H1 (cell line): ENCODE results near the gene CISH. TPM values are rescaled to one million over a fixed set of nuclear protein-coding genes. Genes with fewer than 3 reads are reported as not detected.

Experiments
- CTCF ChIA-PET: fragments of 300-600 bp; sonication (Branson Sonifier 250); formaldehyde crosslinking; loops from one replicate; lab custom pipeline; 2021; ENCODE audit not compliant: partially characterized antibody; lab: Charles Lee
- POLR2A ChIA-PET: fragments of 300-600 bp; sonication (Branson Sonifier 250); formaldehyde crosslinking; loops from one replicate; lab custom pipeline; 2021; ENCODE audit warnings: inconsistent platforms; ENCODE audit not compliant: partially characterized antibody; lab: Charles Lee
- DNase-seq, 2 experiments: peaks; one replicate each; pipeline versions ENCODE4 v3.0.0 to v3.0.0-alpha.2; 2010 to 2022; ENCODE audit warnings: low spot score in 2 of 2, low read depth in 1 of 2, mixed read lengths in 1 of 2
- FAIRE-seq: peaks from 2 replicates; lab custom pipeline; 2011; peaks lifted over from hg19 to GRCh38; lab: Jason Lieb, UNC
- H2AFZ ChIP-seq: 2 replicates; pipeline ENCODE4 v1.8.1; 2012; ENCODE audit warnings: low read length, inconsistent platforms
- H2AK5ac ChIP-seq: 2 replicates; pipeline ENCODE4 v1.6.1; 2013; ENCODE audit warnings: low read depth, low read length
- H2BK120ac ChIP-seq: replicated peaks from 2 replicates; pipeline ENCODE3; 2013; ENCODE audit warnings: low read depth, low read length, inconsistent platforms
- H2BK12ac ChIP-seq: 2 replicates; pipeline ENCODE4 v1.6.1; 2013; ENCODE audit warnings: low read depth, low read length
- H2BK15ac ChIP-seq: 2 replicates; pipeline ENCODE4 v1.6.1; 2013; ENCODE audit warnings: low read length
- H2BK20ac ChIP-seq: 2 replicates; pipeline ENCODE4 v1.6.1; 2013; ENCODE audit warnings: low read length
- H2BK5ac ChIP-seq: 2 replicates; pipeline ENCODE4 v1.6.1; 2013; ENCODE audit warnings: low read depth, low read length
- H3K14ac ChIP-seq: 2 replicates; pipeline ENCODE4 v1.6.1; 2013; ENCODE audit warnings: inconsistent platforms; ENCODE audit not compliant: insufficient read length
- H3K18ac ChIP-seq: 2 replicates; pipeline ENCODE4 v1.6.1; 2013; ENCODE audit warnings: low read length; ENCODE audit errors: extremely low read depth
- H3K23ac ChIP-seq: 2 replicates; pipeline ENCODE4 v1.6.1; 2013; ENCODE audit warnings: inconsistent platforms; ENCODE audit not compliant: insufficient read length
- H3K23me2 ChIP-seq: 2 replicates; pipeline ENCODE4 v1.6.1; 2013; ENCODE audit warnings: low read depth, low read length
- H3K27ac ChIP-seq: 2 replicates; pipeline ENCODE4 v1.6.1; 2011; ENCODE audit warnings: low read depth, low read length, inconsistent platforms
- H3K27me3 ChIP-seq, 4 experiments: replicated peaks in 1 of 4; 1 replicate in 1 of 4; 2 replicates in 3 of 4; pipeline versions ENCODE4 v1.6.1 to v1.8.1; 2011 to 2013; ENCODE audit warnings: low read length in 3 of 4, mild to moderate bottlenecking in 3 of 4, inconsistent platforms in 2 of 4, mixed read lengths in 2 of 4, moderate library complexity in 1 of 4; ENCODE audit not compliant: control insufficient read depth in 3 of 4, insufficient read depth in 3 of 4; ENCODE audit errors: extremely low read depth in 1 of 4
- H3K36me3 ChIP-seq, 4 experiments: 2 replicates each; pipeline versions ENCODE4 v1.6.1 to v1.8.1; 2011 to 2013; ENCODE audit warnings: mild to moderate bottlenecking in 4 of 4, low read length in 3 of 4, moderate library complexity in 2 of 4, control low read depth in 1 of 4, inconsistent platforms in 1 of 4; ENCODE audit not compliant: insufficient read depth in 4 of 4, control insufficient read depth in 2 of 4
- H3K4ac ChIP-seq: replicated peaks from 2 replicates; pipeline ENCODE3; 2013; ENCODE audit warnings: low read length, low read depth, mixed read lengths, inconsistent platforms; ENCODE audit not compliant: insufficient read length
- H3K4me1 ChIP-seq, 4 experiments: replicated peaks in 1 of 4; 1 replicate in 1 of 4; 2 replicates in 3 of 4; pipeline versions ENCODE4 v1.6.1 to v1.8.1; 2011 to 2013; ENCODE audit warnings: low read length in 3 of 4, inconsistent platforms in 2 of 4, mixed read lengths in 1 of 4; ENCODE audit not compliant: insufficient read depth in 4 of 4, control insufficient read depth in 3 of 4
- H3K4me2 ChIP-seq, 2 experiments: 2 replicates each; pipeline versions ENCODE4 v1.6.1 to v1.8.1; 2011 to 2013; ENCODE audit warnings: low read depth in 2 of 2, low read length in 2 of 2, control low read depth in 1 of 2, inconsistent platforms in 1 of 2, mild to moderate bottlenecking in 1 of 2; ENCODE audit not compliant: insufficient read depth in 1 of 2
- H3K4me3 ChIP-seq, 4 experiments: fragments of 200-600, 300-600 bp in 1 of 4; sonication (generic), shearing (Covaris generic), sonication (Bioruptor Twin) in 1 of 4; 2 replicates each; pipeline versions ENCODE4 v1.5.1 to v1.8.1; 2011 to 2016; ENCODE audit warnings: low read length in 4 of 4, low read depth in 3 of 4, control low read depth in 2 of 4, inconsistent platforms in 2 of 4, mild to moderate bottlenecking in 2 of 4, mixed read lengths in 1 of 4, moderate library complexity in 1 of 4; ENCODE audit not compliant: insufficient read depth in 2 of 4; ENCODE audit errors: extremely low read depth in 1 of 4
- H3K56ac ChIP-seq: replicated peaks from 2 replicates; pipeline ENCODE3; 2013; ENCODE audit warnings: low read depth, mild to moderate bottlenecking, mixed read lengths, low read length, inconsistent platforms; ENCODE audit not compliant: insufficient read length
- H3K79me1 ChIP-seq: 2 replicates; pipeline ENCODE4 v1.6.1; 2013; ENCODE audit warnings: low read depth, low read length, control low read depth
- H3K79me2 ChIP-seq, 2 experiments: 2 replicates each; pipeline versions ENCODE4 v1.6.1 to v1.8.1; 2012 to 2013; ENCODE audit warnings: low read length in 2 of 2, mild to moderate bottlenecking in 2 of 2, inconsistent platforms in 1 of 2; ENCODE audit not compliant: insufficient read depth in 2 of 2, control insufficient read depth in 1 of 2
- H3K9ac ChIP-seq, 4 experiments: replicated peaks in 1 of 4; 1 replicate in 1 of 4; 2 replicates in 3 of 4; pipeline versions ENCODE4 v1.6.1 to v1.8.1; 2011 to 2013; ENCODE audit warnings: low read depth in 3 of 4, low read length in 3 of 4, control low read depth in 2 of 4, mild to moderate bottlenecking in 2 of 4, moderate library complexity in 2 of 4, inconsistent platforms in 1 of 4; ENCODE audit errors: extremely low read depth in 1 of 4
- H3K9me3 ChIP-seq, 2 experiments: 2 replicates each; pipeline versions ENCODE4 v1.6.1 to v1.8.1; 2012 to 2013; ENCODE audit warnings: mild to moderate bottlenecking in 2 of 2, moderate library complexity in 2 of 2, control low read depth in 1 of 2, inconsistent platforms in 1 of 2, low read depth in 1 of 2, low read length in 1 of 2, mixed read lengths in 1 of 2; ENCODE audit not compliant: insufficient read depth in 2 of 2
- H4K20me1 ChIP-seq, 2 experiments: replicated peaks in 1 of 2; 2 replicates each; pipeline versions ENCODE3 to v1.8.1; 2011 to 2013; ENCODE audit warnings: inconsistent platforms in 2 of 2, low read length in 2 of 2, mild to moderate bottlenecking in 1 of 2; ENCODE audit not compliant: insufficient read depth in 2 of 2, control insufficient read depth in 1 of 2
- H4K5ac ChIP-seq: 2 replicates; pipeline ENCODE4 v1.6.1; 2013; ENCODE audit warnings: low read length, low read depth, mixed read lengths, inconsistent platforms; ENCODE audit not compliant: insufficient read length
- H4K8ac ChIP-seq: 2 replicates; pipeline ENCODE4 v1.8.0; 2013; ENCODE audit warnings: mild to moderate bottlenecking, moderate library complexity, low read length, inconsistent platforms; ENCODE audit not compliant: insufficient read depth; ENCODE audit errors: extremely low read depth
- H4K91ac ChIP-seq: replicated peaks from 2 replicates; pipeline ENCODE3; 2013; ENCODE audit warnings: low read length, mixed read lengths, inconsistent platforms; ENCODE audit not compliant: insufficient read length
- WGBS, 2 experiments: shearing (Covaris generic) in 1 of 2; methylation state at CpG; one replicate each; pipeline versions ENCODE4 v1.1.6 to v1.1.7; 2013 to 2015; ENCODE audit warnings: low lambda C conversion rate in 2 of 2, mixed read lengths in 2 of 2, inconsistent platforms in 1 of 2, low coverage in 1 of 2, missing lambda C conversion rate in 1 of 2; ENCODE audit not compliant: insufficient replicate concordance in 2 of 2, insufficient coverage in 1 of 2, insufficient read length in 1 of 2; ENCODE audit errors: extremely low coverage in 1 of 2, missing lambda C conversion rate in 1 of 2; 5-methylcytosine and 5-hydroxymethylcytosine counted together
- polyA plus RNA-seq, 7 experiments: library from polyadenylated mRNA; depleted of rRNA in 3 of 7; stranded (reverse) in 5 of 7; unstranded in 2 of 7; fragments of >200 nt in 5 of 7; fragments of 200-250 nt in 2 of 7; gene quantifications; 1 replicate in 5 of 7; 2 replicates in 1 of 7; 4 replicates in 1 of 7; pipeline versions ENCODE4 v1.2.1 to v1.2.3, GENCODE V29; 2011 to 2013; ENCODE audit warnings: missing spikeins in 2 of 7, mixed read lengths in 2 of 7
- total RNA-seq: library from RNA; stranded (reverse); fragmentation: NEBNext Ultra II Directional; extraction: Animal tissue kit (Norgen Biotek cat#: 25700); gene quantifications from 2 replicates; pipeline ENCODE4 v1.2.1, GENCODE V29; 2021

Gene CISH
- total and polyA plus RNA-seq, 2 of the 8 experiments (the other 6 are each of a cell fraction or from before 2014, with no cell fraction given): 1.9 to 2.2 TPM

- FAIRE-seq (no peak), DNase-seq (no peak)
- Histone ChIP-seq H3K18ac (no peak overlapping the region), H4K91ac (no peak overlapping the region), H3K23ac (no peak overlapping the region), H3K27me3 (no peaks in the 10 kb centered on the region; a peak in 1 of 7 replicates), H3K23me2 (no peaks in the 10 kb centered on the region), H2BK120ac (no peak overlapping the region), H2AK5ac (no peak overlapping the region), H2BK12ac (no peak overlapping the region), H3K56ac (no peak overlapping the region), H4K8ac (no peak overlapping the region), H3K4me3 (no peak overlapping the region), H3K36me3 (no peaks in the 10 kb centered on the region), H3K79me2 (no peaks in the 10 kb centered on the region), H3K4me2 (no peak overlapping the region), H3K9me3 (no peaks in the 10 kb centered on the region), H3K14ac (no peak overlapping the region), H3K9ac (no peak overlapping the region), H3K79me1 (no peaks in the 10 kb centered on the region; the same call in 1 of the 2 replicates), H3K4ac (no peak overlapping the region), H2BK20ac (no peak overlapping the region), H3K27ac (no peak overlapping the region), H4K20me1 (peaks cover 0 to 2% of the 10 kb centered on the region in 2 experiments), H2BK5ac (no peak overlapping the region), H2AFZ (no peak overlapping the region), H3K4me1 (peaks cover 0 to 3% (median 1%) of the 10 kb centered on the region in 4 experiments; a peak in 4 of 7 replicates), H4K5ac (no peak overlapping the region), H2BK15ac (no peak overlapping the region)
- ChIA-PET POLR2A (interaction anchor here (1.2 to 1.7 kb wide), 3 partner anchors 10 to 39 kb away, joined by 4 to 5 read pairs (median 4); no protein-coding TSS in a partner anchor), CTCF (interaction anchor here (0.6 to 63.8 kb wide), 5 partner anchors 9 to 85 kb away, joined by 3 to 1262 read pairs (median 3); partner anchors contain the start of genes CISH, DOCK3 and MAPKAPK3)
- WGBS, 2 experiments: 93% methylated on average over 5 of the region's 5 CpGs; no CpG with 5 or more reads in 1 of the 2 experiments
These were observed 45.8 kb upstream of the CISH start for GRCh38 chr3:50657407-50657806.
